ENCODE results near the gene RPE65.

DNA sequence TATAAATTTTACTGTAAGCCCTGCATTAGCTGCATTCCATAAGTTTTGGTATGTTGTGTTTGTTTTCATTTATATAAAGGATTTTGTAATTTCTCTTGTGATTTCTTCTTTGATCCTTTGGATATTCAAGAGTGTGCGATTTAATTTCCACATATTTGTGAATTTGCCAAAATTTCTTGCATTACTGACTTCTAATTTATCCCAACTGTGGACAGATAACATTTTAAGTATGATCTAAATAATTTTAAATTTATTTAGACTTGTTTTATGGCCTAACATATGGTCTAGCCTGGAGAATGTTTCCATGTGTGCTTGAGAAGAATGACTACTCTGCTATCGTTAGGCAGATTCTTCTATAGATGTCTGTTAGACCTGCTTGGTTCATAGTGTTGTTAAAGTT, 23.2 kb downstream of the RPE65 start:
- TF ChIP-seq, protein P1, sequence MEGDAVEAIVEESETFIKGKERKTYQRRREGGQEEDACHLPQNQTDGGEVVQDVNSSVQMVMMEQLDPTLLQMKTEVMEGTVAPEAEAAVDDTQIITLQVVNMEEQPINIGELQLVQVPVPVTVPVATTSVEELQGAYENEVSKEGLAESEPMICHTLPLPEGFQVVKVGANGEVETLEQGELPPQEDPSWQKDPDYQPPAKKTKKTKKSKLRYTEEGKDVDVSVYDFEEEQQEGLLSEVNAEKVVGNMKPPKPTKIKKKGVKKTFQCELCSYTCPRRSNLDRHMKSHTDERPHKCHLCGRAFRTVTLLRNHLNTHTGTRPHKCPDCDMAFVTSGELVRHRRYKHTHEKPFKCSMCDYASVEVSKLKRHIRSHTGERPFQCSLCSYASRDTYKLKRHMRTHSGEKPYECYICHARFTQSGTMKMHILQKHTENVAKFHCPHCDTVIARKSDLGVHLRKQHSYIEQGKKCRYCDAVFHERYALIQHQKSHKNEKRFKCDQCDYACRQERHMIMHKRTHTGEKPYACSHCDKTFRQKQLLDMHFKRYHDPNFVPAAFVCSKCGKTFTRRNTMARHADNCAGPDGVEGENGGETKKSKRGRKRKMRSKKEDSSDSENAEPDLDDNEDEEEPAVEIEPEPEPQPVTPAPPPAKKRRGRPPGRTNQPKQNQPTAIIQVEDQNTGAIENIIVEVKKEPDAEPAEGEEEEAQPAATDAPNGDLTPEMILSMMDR (IDR thresholded peaks at IDR 0.05): no peak
- TF ChIP-seq ZFX (IDR thresholded peaks at IDR 0.05; ENCODE audit: borderline replicate concordance): no peak
